AG04449 (cell line): ENCODE measurements around the gene UEVLD.

Experiments used
- CTCF ChIA-PET: fragments of 350-600 bp; formaldehyde crosslinking; extraction: SDS; loops from one replicate; lab custom pipeline; 2021; ENCODE audit warnings: antibody characterized with exemption; lab: Yijun Ruan, JAX
- POLR2A ChIA-PET: fragments of 400-600, 350-600 bp; formaldehyde crosslinking; extraction: SDS; loops from one replicate; lab custom pipeline; 2020; ENCODE audit warnings: antibody characterized with exemption, inconsistent platforms; lab: Yijun Ruan, JAX
- DNase-seq: peaks from one replicate; pipeline ENCODE4 v3.0.0-alpha.2; 2010; ENCODE audit warnings: low read depth, low spot score
- H3K4me3 ChIP-seq: 2 replicates; pipeline ENCODE4 v1.5.1; 2011; ENCODE audit warnings: low read depth, mild to moderate bottlenecking, control low read depth, low read length
- TF ChIP-seq, protein P1 (sequence below): IDR thresholded peaks from one replicate; pipeline ENCODE4 v1.5.1; 2011; ENCODE audit warnings: mild to moderate bottlenecking, moderate library complexity, low read length, control low read depth, inconsistent platforms; ENCODE audit not compliant: insufficient read depth; ENCODE audit errors: missing control alignments

Gene UEVLD

GRCh38 chr11:18590571-18590970 is 2.0 kb upstream of the UEVLD start:
- ChIA-PET CTCF (interaction anchor here (1.1 to 2.1 kb wide), 2 partner anchors 13 to 140 kb away, joined by 3 to 6 read pairs; no protein-coding TSS in a partner anchor), POLR2A (no interaction called here)
- DNase-seq: no peak
- TF ChIP-seq, protein P1, sequence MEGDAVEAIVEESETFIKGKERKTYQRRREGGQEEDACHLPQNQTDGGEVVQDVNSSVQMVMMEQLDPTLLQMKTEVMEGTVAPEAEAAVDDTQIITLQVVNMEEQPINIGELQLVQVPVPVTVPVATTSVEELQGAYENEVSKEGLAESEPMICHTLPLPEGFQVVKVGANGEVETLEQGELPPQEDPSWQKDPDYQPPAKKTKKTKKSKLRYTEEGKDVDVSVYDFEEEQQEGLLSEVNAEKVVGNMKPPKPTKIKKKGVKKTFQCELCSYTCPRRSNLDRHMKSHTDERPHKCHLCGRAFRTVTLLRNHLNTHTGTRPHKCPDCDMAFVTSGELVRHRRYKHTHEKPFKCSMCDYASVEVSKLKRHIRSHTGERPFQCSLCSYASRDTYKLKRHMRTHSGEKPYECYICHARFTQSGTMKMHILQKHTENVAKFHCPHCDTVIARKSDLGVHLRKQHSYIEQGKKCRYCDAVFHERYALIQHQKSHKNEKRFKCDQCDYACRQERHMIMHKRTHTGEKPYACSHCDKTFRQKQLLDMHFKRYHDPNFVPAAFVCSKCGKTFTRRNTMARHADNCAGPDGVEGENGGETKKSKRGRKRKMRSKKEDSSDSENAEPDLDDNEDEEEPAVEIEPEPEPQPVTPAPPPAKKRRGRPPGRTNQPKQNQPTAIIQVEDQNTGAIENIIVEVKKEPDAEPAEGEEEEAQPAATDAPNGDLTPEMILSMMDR: no peak
- H3K4me3 ChIP-seq: no peak overlapping the region

- CTCF ChIA-PET: no interaction called here
Measured at GRCh38 chr11:18581825-18582224, 6.7 kb downstream of the UEVLD start.

GRCh38 chr11:18580113-18580766 is 8.3 kb downstream of the UEVLD start:
- TF ChIP-seq, protein P1: no peak
- no peak for DNase-seq
- ChIA-PET CTCF (interaction anchor here (1.1 kb wide), 1 partner anchor 16 kb away, joined by 4 read pairs; no protein-coding TSS in a partner anchor), POLR2A (interaction anchor here (0.6 kb wide), 1 partner anchor 269 kb away, joined by 3 read pairs; no protein-coding TSS in a partner anchor)
- H3K4me3 ChIP-seq: no peak overlapping the region

More at GRCh38 chr11:18581825-18582224, 6.7 kb downstream of the UEVLD start:
- TF ChIP-seq, protein P1: no peak
- H3K4me3 ChIP-seq: no peak overlapping the region
- POLR2A ChIA-PET: no interaction called here
- DNase-seq: no peak

DNA sequence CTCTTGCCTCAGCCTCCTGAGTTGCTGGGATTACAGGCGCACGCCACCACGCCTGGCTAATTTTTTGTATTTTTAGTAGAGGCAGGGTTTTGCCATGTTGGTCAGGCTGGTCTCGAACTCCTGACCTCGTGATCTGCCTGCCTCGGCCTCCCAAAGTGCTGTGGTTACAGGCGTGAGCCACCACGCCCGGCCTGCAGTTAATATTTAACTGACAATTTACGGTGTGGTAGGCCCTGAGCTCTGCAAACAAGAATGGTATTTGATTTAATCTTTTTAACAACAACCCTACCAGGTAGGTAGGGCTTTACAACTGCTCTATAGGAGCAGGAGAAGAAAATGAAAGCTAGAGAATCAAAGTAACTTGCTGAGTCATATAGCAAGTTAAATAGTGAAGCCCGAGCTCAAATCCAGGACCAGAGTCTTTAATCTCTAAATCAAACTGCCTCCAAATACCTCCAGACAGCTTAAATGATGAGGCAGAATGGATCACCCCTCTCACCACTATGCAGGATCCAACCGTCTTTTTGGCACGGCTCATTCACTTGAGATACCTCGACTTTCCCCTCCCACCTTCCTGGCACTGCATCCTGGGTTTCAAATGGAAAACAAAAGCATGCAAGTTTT is 9.4 kb downstream of the UEVLD start:
- POLR2A ChIA-PET: no interaction called here
- CTCF ChIA-PET: interaction anchor here (1.1 kb wide), 1 partner anchor 15 kb away, joined by 4 read pairs; no protein-coding TSS in a partner anchor
- DNase-seq: no peak

GRCh38 chr11:18575361-18575760 is 13.2 kb downstream of the UEVLD start:
- TF ChIP-seq, protein P1: no peak
- POLR2A ChIA-PET: no interaction called here
- H3K4me3 ChIP-seq: no peak overlapping the region
- no peak for DNase-seq
- CTCF ChIA-PET: interaction anchor here (0.7 to 0.9 kb wide), 2 partner anchors 10 to 332 kb away, joined by 3 read pairs; no protein-coding TSS in a partner anchor

More for the DNA sequence above, 9.4 kb downstream of the UEVLD start:
- no peak overlapping the region for H3K4me3 ChIP-seq
- TF ChIP-seq, protein P1: no peak

- ChIA-PET POLR2A (interaction anchor here (0.6 kb wide), 2 partner anchors 21 to 46 kb away, joined by 3 read pairs; partner anchors contain the start of gene UEVLD), CTCF (interaction anchor here (1.2 to 1.5 kb wide), 2 partner anchors 163 to 164 kb away, joined by 3 read pairs; no protein-coding TSS in a partner anchor)
- H3K4me3 ChIP-seq: no peak overlapping the region
- TF ChIP-seq, protein P1: no peak
- no peak for DNase-seq
Measured at GRCh38 chr11:18567081-18567480, 21.5 kb downstream of the UEVLD start.
